HG03103 (cell line): ENCODE data around the gene TAF11.
"Not testable (repeated sequence)": the region's sequence is repeated elsewhere in the genome, so short reads cannot be mapped to it uniquely, and the experiment has no call there.

Source experiments
- ATAC-seq: cut with Tn5 transposase; IDR thresholded peaks from one replicate; pipeline ENCODE4 v1.9.1; 2021; ENCODE audit warnings: low read depth; ENCODE audit not compliant: unreplicated experiment

The TAF11 gene

DNA sequence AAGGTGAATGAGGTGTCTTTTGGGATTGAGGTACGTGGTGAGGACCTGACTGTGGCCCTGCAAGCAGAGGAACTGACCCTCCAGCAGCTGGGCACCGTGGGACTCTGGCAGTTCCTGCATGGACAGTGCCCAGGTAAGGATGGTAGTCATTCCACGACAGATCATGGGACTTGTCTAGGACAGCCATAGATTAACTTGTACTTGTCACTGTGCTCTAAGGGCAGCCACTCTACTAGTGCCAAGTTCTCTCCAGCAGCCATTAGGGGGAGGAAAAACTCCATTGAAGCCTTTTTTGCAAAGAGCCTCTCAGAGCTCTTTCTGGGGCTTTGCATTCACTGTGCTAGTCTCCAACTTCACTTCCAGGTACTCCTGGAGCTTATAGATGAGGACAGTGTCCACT lies 20.4 kb downstream of the TAF11 start:
- no peak for ATAC-seq

- no peak for ATAC-seq
Measured at GRCh38 chr6:34866509-34866908, 21.3 kb downstream of the TAF11 start.

DNA sequence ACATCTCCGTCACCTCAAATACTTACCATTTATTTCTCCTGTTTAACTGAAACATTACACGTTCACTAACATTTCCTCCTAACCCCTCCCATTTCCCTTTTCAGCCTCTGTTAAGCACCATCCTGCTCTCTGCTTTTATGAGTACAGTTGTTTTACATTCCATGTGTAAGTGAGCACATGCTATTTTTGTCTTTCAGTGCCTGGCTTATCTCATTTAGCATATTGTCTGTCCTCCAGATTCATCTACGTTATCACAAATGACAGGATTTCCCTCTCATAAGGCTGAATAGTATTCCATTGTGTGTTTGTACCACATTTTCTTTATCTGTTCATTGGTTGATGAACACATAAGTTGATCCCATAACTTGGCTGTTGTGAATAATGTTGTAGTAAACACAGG lies 22.7 kb downstream of the TAF11 start:
- ATAC-seq: no peak

DNA sequence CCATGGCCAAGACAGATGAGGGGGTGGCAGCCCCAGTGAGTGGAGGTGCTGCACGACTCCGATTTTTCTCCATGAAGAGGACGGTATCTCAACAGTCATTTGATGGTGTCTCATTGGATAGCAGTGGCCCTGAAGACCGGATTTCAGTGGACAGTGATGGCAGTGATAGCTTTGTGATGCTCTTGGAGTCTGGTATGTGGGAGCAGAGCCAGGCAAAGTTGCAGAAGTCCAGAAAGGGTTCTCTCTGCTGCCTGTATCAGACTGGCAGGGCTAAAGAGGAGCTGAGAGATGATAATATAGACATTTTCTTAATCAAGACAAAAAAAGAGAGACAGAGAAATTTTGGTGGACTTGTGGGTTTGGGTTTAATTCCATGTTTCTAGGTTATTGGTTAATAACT lies 23.8 kb downstream of the TAF11 start:
- no peak for ATAC-seq

DNA sequence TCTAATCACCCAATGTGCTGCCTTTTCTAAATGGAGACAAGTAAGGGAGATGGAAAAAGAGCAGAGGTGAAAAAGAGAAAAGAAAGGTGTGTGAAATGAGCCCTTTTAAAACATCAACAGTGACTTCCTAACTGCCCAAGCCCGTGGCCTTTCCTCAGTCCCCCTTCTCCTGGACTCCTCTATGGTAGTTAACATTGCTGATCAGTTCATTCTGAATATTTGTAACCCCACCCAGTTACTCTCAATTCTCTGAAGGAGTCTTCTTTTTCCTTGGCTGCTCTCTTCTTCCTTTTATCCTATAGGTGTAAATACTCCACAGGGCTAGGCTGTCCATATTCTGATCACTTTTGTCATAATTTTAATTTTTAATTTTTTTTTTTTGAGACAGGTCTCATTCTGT lies 27.1 kb downstream of the TAF11 start:
- ATAC-seq: no peak

DNA sequence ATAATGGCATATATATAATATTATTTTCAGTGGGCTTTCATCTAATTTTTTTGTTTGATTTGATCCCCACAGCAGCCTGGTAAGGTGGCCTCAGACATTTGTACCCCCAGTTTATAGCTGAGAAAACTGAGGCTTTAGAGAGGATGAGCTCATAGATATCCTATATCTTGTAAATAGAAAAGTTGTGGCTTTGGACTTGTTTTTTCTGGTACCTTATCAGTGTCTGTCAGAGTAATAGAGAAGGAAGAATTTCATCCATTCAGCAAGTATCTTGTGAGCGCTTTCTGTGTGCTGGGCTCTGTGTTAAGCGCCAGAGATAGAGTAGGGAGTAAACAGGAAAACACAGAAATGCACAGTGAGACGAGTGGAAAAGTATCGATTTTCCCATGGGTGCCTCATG lies 27.9 kb downstream of the TAF11 start:
- ATAC-seq: no peak

- no peak for ATAC-seq
Measured at GRCh38 chr6:34858681-34859080, 29.2 kb downstream of the TAF11 start.

DNA sequence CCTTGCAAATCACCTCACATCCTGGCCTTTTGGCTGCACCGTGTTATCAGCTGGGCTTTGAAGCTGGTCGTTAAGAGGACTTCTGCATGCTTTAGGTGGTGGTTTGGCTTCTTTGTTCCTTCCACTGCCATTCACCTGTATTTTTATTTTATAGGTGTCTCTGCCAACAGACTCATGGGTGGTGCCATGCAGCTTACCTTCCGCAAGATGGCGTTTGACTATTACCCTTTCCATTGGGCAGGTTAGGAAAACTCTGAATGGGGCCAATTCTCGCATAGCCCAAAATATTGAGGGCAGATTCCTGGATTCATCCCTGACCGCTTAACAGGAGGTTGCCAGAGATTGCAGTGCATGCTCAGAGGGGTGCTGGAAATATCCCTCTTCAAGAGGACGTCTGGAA lies 32.4 kb downstream of the TAF11 start:
- no peak for ATAC-seq

DNA sequence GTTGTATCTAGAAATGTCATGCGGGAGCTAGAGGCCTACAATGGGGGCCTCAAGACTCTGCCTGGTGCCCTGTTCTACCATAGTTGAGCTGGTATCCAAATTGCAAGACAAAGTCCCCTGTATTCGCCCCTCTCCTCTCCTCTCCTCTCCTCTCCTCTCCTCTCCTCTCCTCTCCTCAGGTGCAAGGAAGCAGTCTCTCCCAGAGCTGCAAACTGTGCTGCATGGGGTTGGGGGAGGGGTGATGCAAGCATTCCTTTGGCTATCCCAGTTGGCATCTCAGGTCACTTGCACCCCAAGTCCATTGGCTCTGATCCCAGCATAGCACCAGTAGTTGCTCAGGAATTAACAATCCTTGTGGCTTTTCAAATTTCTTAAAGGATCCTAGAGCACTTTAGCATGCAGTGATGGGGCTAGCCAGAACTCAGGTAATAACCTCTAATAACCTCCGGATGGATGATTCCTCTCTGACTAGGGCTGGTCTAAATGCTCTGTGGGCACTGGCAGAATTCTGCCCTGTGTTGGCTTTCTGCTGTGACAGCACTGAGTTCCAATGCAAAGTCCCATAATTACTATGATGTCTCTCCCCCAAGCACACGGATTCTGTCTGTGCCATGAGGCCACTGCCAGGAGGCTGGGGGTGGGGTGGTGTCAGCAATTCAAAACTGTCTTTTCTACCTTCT lies 35.3 kb downstream of the TAF11 start:
- ATAC-seq: no peak

GRCh38 chr6:34851361-34851760 lies 36.5 kb downstream of the TAF11 start:
- no peak for ATAC-seq

GRCh38 chr6:34849066-34849465 lies 38.8 kb downstream of the TAF11 start:
- ATAC-seq: not testable (repeated sequence)

- ATAC-seq: no peak
Measured at GRCh38 chr6:34839666-34840352, 48.0 kb downstream of the TAF11 start.

DNA sequence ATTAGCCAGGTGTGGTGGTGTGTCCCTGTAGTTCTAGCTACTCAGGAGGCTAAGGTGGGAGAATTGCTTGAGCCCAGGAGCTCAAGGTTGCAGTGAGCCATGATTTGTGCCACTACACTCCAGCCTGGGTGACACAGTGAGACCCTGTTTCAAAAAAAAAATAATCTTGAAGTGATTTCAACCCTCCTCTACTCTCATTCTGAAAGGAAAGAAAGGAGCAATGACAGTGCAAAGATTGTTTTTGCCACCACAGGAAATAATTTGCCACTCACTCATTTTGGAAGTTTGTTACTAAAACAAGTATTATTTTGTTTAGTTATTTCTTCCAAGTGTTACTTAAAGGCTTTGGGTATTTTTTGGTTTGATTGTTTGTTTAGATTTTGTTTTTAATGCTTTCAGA lies 50.3 kb downstream of the TAF11 start:
- ATAC-seq: no peak

DNA sequence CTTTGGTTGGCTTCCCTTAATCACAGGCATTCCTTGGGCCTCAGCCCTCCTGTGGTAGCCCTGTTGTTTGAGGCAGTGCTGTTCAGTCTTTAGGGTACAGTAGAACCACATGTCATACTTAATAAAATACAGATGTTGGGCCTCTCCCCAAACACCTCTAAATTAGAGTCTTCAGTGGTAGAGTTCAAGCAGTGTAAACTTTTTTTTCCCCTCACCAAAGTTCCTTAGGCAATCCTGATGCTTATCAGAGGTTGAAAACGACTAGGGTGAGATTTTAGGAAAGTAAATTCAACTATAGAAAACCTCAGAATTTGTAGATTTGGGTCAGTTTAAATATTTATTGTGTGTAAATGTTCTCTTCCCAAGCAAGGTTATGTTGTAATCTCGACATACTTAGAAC lies 51.4 kb downstream of the TAF11 start:
- ATAC-seq: no peak

DNA sequence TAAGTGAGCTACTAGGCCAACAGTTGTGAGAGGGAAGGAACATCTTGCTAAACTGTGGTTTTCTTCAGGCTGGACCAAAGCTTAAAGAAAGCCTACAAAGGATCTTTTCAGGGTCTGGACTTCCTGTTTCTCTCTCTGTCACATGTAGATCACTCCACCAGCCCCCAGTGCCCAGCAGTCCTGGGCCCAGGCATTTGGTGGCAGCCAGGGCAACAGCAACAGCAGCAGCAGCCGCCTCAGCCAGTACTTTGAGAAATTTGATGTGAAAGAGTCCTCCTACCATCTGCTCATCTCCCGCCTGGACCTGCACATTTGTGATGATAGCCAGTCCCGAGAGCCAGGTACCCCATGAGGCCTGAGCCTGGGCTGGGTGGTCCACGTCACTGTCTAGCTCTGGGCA lies 51.8 kb downstream of the TAF11 start:
- no peak for ATAC-seq

DNA sequence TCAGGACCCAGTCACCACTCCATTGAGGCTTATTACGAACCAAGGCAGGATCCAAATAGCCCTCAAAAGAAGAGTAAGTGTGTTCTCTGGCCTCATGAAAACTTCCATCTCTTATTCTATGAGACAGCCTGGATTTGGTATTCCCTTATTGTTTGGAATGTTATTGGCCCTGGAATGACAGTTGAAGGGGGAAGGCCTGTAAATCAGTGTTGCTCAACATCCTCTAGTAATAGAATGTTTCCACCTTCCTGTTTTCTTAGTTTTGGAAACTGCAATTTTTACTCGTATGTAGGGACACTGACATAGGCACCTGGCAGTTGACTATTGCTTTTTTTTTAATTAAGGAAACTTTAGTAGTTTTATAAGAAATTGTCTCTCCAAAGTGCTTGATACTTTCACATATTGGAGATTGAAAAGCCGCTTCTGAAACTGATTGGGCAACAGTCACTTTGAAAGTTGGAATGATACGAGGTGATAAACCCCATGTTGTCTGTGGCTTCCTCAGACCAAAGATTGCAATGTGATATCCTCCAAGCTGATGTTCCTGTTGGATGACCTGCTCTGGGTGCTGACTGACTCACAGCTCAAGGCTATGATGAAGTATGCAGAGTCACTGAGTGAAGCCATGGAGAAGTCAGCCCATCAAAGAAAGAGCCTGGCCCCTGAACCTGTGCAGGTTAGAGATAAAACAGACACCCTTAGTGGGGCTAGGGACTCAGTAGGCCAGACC lies 52.9 kb downstream of the TAF11 start:
- ATAC-seq: no peak

GRCh38 chr6:34832942-34833341 lies 54.9 kb downstream of the TAF11 start:
- ATAC-seq: no peak

- no peak for ATAC-seq
Measured at GRCh38 chr6:34829137-34829536, 58.7 kb downstream of the TAF11 start.
